GM12891 (cell line): ENCODE data around the gene EDARADD.

ENCODE experiments used
- DNase-seq: peaks from one replicate; pipeline ENCODE4 v3.0.0; 2011; ENCODE audit warnings: low spot score; ENCODE audit not compliant: insufficient read length
- FAIRE-seq: peaks from 2 replicates; lab custom pipeline; 2011; peaks lifted over from hg19 to GRCh38; lab: Jason Lieb, UNC
- PAX5 ChIP-seq: IDR thresholded peaks from 2 replicates; pipeline ENCODE4 v1.6.1; 2011; ENCODE audit warnings: low read length, moderate library complexity, mild to moderate bottlenecking; ENCODE audit not compliant: insufficient read depth, severe bottlenecking
- POLR2A ChIP-seq: IDR thresholded peaks from 2 replicates; pipeline ENCODE4 v1.6.1; 2011; ENCODE audit warnings: low read depth, low read length, control low read depth
- POLR2AphosphoS5 ChIP-seq: IDR thresholded peaks from 2 replicates; pipeline ENCODE4 v1.6.1; 2011; ENCODE audit warnings: low read depth, low read length, control low read depth
- POU2F2 ChIP-seq: IDR thresholded peaks from 2 replicates; pipeline ENCODE4 v1.6.1; 2011; ENCODE audit warnings: low read depth, mild to moderate bottlenecking, control low read depth, low read length, moderate library complexity
- SPI1 ChIP-seq: IDR thresholded peaks from 2 replicates; pipeline ENCODE4 v1.6.1; 2011; ENCODE audit warnings: low read depth, low read length, control low read depth
- TAF1 ChIP-seq: IDR thresholded peaks from 2 replicates; pipeline ENCODE4 v1.6.1; 2011; ENCODE audit warnings: low read depth, low read length, control low read depth

Gene EDARADD

GRCh38 chr1:236509203-236509602 is 115.1 kb downstream of the EDARADD start:
- TF ChIP-seq PAX5 = no peak
- no peak for TF ChIP-seq TAF1
- no peak for TF ChIP-seq POU2F2
- no peak for TF ChIP-seq SPI1
- no peak for TF ChIP-seq POLR2AphosphoS5
- TF ChIP-seq POLR2A = no peak
- DNase-seq = no peak
- FAIRE-seq = no peak

GRCh38 chr1:236509647-236510401 is 115.7 kb downstream of the EDARADD start:
- FAIRE-seq (no peak), DNase-seq (no peak)
- TF ChIP-seq POLR2A = no peak
- no peak for TF ChIP-seq TAF1
- TF ChIP-seq POU2F2 = no peak

GRCh38 chr1:236511735-236512418 is 117.8 kb downstream of the EDARADD start:
- FAIRE-seq = no peak
- no peak for DNase-seq
- TF ChIP-seq POU2F2 (no peak), SPI1 (no peak), TAF1 (no peak), POLR2AphosphoS5 (no peak), POLR2A (no peak), PAX5 (no peak)

- TF ChIP-seq PAX5 (no peak), SPI1 (no peak), POLR2A (no peak)
- no peak for FAIRE-seq
- DNase-seq = no peak
These were observed 120.8 kb downstream of the EDARADD start for GRCh38 chr1:236514703-236515442.

- TF ChIP-seq TAF1 (no peak), PAX5 (no peak), POLR2AphosphoS5 (no peak), SPI1 (no peak), POU2F2 (no peak), POLR2A (no peak)
- DNase-seq = no peak
- no peak for FAIRE-seq
These were observed 121.4 kb downstream of the EDARADD start for GRCh38 chr1:236515443-236515958.

GRCh38 chr1:236516929-236517704 is 123.0 kb downstream of the EDARADD start:
- no peak for FAIRE-seq
- DNase-seq = no peak
- no peak for TF ChIP-seq POLR2A
- no peak for TF ChIP-seq POU2F2
- no peak for TF ChIP-seq PAX5
- no peak for TF ChIP-seq TAF1
- TF ChIP-seq POLR2AphosphoS5 = no peak
- TF ChIP-seq SPI1 = no peak

- FAIRE-seq = no peak
- no peak for DNase-seq
- TF ChIP-seq PAX5 = no peak
- TF ChIP-seq SPI1 = no peak
- TF ChIP-seq POU2F2 = no peak
- TF ChIP-seq TAF1 = no peak
These were observed 124.2 kb downstream of the EDARADD start for GRCh38 chr1:236518322-236518721.

GRCh38 chr1:236520445-236521005 is 126.4 kb downstream of the EDARADD start:
- no peak for TF ChIP-seq SPI1
- DNase-seq (no peak), FAIRE-seq (no peak)
